K562 (cell line): ENCODE data around the gene EXOC2.

ENCODE experiments used
- CTCF ChIP-seq, 3 experiments: IDR thresholded peaks in 2 of 3; conservative IDR thresholded peaks in 1 of 3; 2 replicates each; pipeline ENCODE4 v1.5.1; 2011 to 2012; ENCODE audit warnings: low read length in 3 of 3, mild to moderate bottlenecking in 3 of 3, control low read depth in 2 of 3, improper control_type of control experiment in 1 of 3, inconsistent platforms in 1 of 3, low read depth in 1 of 3, mixed read lengths in 1 of 3, moderate library complexity in 1 of 3; ENCODE audit not compliant: insufficient read depth in 2 of 3
- E2F5 ChIP-seq: sonication (generic); formaldehyde crosslinking; IDR thresholded peaks from 2 replicates; pipeline ENCODE4 v1.8.0; 2022; ENCODE audit warnings: mild to moderate bottlenecking, missing genetic modification reagents
- FOXP4 ChIP-seq: sonication (generic); formaldehyde crosslinking; IDR thresholded peaks from 2 replicates; pipeline ENCODE4 v1.8.0; 2022; ENCODE audit warnings: mild to moderate bottlenecking, missing genetic modification reagents, borderline replicate concordance
- POLR2AphosphoS5 ChIP-seq: IDR thresholded peaks from 2 replicates; pipeline ENCODE4 v1.6.1; 2011; ENCODE audit warnings: mild to moderate bottlenecking, low read depth, low read length, moderate library complexity; ENCODE audit not compliant: control insufficient read depth, insufficient read depth
- TBP ChIP-seq: optimal IDR thresholded peaks from 2 replicates; pipeline ENCODE3; 2011; ENCODE audit warnings: low read depth, low read length, improper control_type of control experiment
- ZNF41 ChIP-seq: fragments of 250-450 bp; sonication (Bioruptor Pico); conservative IDR thresholded peaks from 2 replicates; pipeline ENCODE4 v1.4.0; 2020; ENCODE audit warnings: mild to moderate bottlenecking

- no peak for TF ChIP-seq E2F5 (CRISPR knock-in tag)
- no peak for TF ChIP-seq FOXP4 (CRISPR knock-in tag)
- TF ChIP-seq POLR2AphosphoS5, result no peak
- TF ChIP-seq ZNF41, result no peak
- TF ChIP-seq TBP, result no peak
- TF ChIP-seq CTCF (IDR thresholded peaks at IDR 0.05 in 2 of 3, conservative IDR thresholded peaks at IDR 0.05 in 1 of 3; ENCODE audit: insufficient read depth in 2 of 3, low read depth in 1 of 3, low read length in 3 of 3), result no peak
Observed at GRCh38 chr6:524803-525202, 168.1 kb downstream of the EXOC2 start.
